Prostate gland (tissue), 2 donors: Measurements from ENCODE around the gene DYNLT1. TPM values are rescaled to one million over a fixed set of nuclear protein-coding genes. Genes with fewer than 3 reads are reported as not detected.

Experiments
- DNase-seq: peaks from one replicate; pipeline ENCODE4 v3.0.0-alpha.2; 2019; ENCODE audit warnings: low spot score
- H3K27ac ChIP-seq, 2 donors: fragments of 200-600 bp; sonication (generic); 2 replicates each; pipeline ENCODE4 v1.5.1; 2017 to 2019
- H3K27me3 ChIP-seq: fragments of 200-600 bp; sonication (generic); replicated peaks from 2 replicates; pipeline ENCODE4 v1.5.1; 2019; ENCODE audit not compliant: insufficient read depth
- H3K36me3 ChIP-seq, 2 donors: fragments of 200-600 bp; sonication (generic); 1 replicate in 1 of 2; 2 replicates in 1 of 2; pipeline versions ENCODE4 v1.5.1 to v1.8.1; 2017 to 2019
- H3K4me1 ChIP-seq: fragments of 200-600 bp; sonication (generic); replicated peaks from 2 replicates; pipeline ENCODE4 v1.5.1; 2019
- H3K4me3 ChIP-seq, 2 donors: fragments of 200-600 bp; sonication (generic); 2 replicates each; pipeline ENCODE4 v1.5.1; 2017 to 2019
- H3K9me3 ChIP-seq: fragments of 200-600 bp; sonication (generic); 2 replicates; pipeline ENCODE4 v1.5.1; 2017
- POLR2A ChIP-seq: fragments of 450-650 bp; IDR thresholded peaks from one replicate; pipeline ENCODE4 v1.6.1; 2016; ENCODE audit warnings: antibody characterized with exemption, mild to moderate bottlenecking
- POLR2AphosphoS5 ChIP-seq: sonication (generic); formaldehyde crosslinking; IDR thresholded peaks from one replicate; pipeline ENCODE4 v1.6.1; 2017; ENCODE audit warnings: antibody characterized with exemption
- WGBS: methylation state at CpG from one replicate; pipeline ENCODE4 v1.1.5; 2018; 5-methylcytosine and 5-hydroxymethylcytosine counted together
- intact Hi-C: fragments of 100-400 bp; cut with DNase I; formaldehyde crosslinking; loops from one replicate; pipeline ENCODE4 v1.14.2; 2022
- total RNA-seq, 2 donors: library from RNA; depleted of rRNA; stranded (reverse); fragments of >200 nt; gene quantifications; one replicate each; pipeline ENCODE4 v1.1.0, GENCODE V29; 2016
- TF ChIP-seq, protein P1 (sequence below), 4 experiments: fragments of 200-600 bp in 2 of 4; fragments of 450-650 bp in 2 of 4; sonication (generic) in 2 of 4; IDR thresholded peaks; 1 replicate in 3 of 4; 2 replicates in 1 of 4; pipeline ENCODE4 v1.5.1; 2016 to 2019; ENCODE audit warnings: antibody characterized with exemption in 4 of 4, mild to moderate bottlenecking in 2 of 4, moderate library complexity in 2 of 4

DYNLT1 gene
- total RNA-seq, 2 donors from 2014 or later: 95.9 to 138 TPM

DNA sequence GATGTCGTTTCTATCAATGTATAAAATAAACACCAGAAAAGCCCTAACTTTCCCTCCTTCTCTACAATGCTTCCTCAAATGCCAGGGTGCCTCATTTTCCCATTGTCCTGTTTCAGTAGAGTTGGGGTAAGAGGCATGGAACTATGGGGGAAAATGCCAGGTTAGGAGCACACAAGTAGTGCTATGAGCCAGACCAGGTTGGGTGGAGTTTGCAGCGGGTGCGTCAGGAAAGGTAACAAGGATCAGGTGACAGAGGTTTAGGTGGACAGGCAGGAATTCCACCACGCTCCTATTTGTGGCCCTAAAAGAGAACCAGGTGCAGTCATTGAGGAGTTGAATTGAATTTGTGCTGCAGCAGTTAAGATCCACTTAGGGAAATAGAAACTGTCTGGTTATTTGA is 41.8 kb upstream of the DYNLT1 start:
- H3K27ac ChIP-seq: peak overlapping the region in 1 of 2 donors; percentile 26
- TF ChIP-seq, protein P1, sequence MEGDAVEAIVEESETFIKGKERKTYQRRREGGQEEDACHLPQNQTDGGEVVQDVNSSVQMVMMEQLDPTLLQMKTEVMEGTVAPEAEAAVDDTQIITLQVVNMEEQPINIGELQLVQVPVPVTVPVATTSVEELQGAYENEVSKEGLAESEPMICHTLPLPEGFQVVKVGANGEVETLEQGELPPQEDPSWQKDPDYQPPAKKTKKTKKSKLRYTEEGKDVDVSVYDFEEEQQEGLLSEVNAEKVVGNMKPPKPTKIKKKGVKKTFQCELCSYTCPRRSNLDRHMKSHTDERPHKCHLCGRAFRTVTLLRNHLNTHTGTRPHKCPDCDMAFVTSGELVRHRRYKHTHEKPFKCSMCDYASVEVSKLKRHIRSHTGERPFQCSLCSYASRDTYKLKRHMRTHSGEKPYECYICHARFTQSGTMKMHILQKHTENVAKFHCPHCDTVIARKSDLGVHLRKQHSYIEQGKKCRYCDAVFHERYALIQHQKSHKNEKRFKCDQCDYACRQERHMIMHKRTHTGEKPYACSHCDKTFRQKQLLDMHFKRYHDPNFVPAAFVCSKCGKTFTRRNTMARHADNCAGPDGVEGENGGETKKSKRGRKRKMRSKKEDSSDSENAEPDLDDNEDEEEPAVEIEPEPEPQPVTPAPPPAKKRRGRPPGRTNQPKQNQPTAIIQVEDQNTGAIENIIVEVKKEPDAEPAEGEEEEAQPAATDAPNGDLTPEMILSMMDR (IDR thresholded peaks at IDR 0.05): no peak
- TF ChIP-seq POLR2AphosphoS5: peak; percentile 14
- no peak for TF ChIP-seq POLR2A
- no peaks in the 10 kb centered on the region for H3K4me1 ChIP-seq
- no peaks in the 10 kb centered on the region for H3K27me3 ChIP-seq
- intact Hi-C loops: loop anchor here (5.0 kb wide), 1 partner anchor 464 kb away; no protein-coding TSS in a partner anchor
- 48% methylated on average over 4 of the region's 4 CpGs for WGBS
- H3K36me3 ChIP-seq: no peaks in the 10 kb centered on the region
- H3K9me3 ChIP-seq: no peaks in the 10 kb centered on the region
- DNase-seq: peak; percentile 47
- no peak overlapping the region for H3K4me3 ChIP-seq

DNA sequence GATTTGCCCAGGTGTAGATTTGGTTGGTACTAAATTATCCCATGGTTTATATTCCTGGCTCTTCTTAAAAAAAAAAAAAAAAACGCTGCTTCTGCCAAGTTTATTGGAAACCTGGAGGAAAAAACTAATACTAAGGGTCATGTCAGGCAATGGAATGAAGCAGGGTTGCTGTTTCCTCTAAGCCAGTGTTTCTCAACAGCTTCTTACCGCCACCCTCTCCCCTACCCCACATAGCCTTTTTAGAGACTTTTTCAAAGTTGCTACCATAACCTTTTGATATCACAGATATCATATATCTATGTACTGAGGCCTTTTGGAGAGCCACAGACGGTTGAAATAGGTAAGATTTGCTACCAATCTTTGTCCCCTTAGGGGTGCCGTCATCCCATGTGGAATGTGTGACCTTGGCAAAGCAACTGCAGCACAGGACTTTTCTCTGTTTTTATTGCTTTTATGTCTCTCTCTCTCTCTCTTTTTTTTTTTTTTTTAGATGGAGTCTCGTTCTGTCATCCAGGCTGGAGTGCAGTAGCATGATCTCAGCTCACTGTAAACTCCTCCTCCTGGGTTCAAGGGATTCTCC is 40.3 kb upstream of the DYNLT1 start:
- Histone ChIP-seq H3K27me3 (no peaks in the 10 kb centered on the region), H3K4me1 (no peaks in the 10 kb centered on the region), H3K4me3 (no peak overlapping the region), H3K36me3 (no peaks in the 10 kb centered on the region), H3K9me3 (no peaks in the 10 kb centered on the region), H3K27ac (peak overlapping the region in 1 of 2 donors; percentile 30)
- WGBS: 27% methylated on average over 5 of the region's 5 CpGs
- peak; percentile 16 for TF ChIP-seq POLR2AphosphoS5
- TF ChIP-seq POLR2A: no peak
- DNase-seq: no peak
- intact Hi-C loops: loop anchor here (5.0 kb wide), 1 partner anchor 463 kb away; no protein-coding TSS in a partner anchor

DNA sequence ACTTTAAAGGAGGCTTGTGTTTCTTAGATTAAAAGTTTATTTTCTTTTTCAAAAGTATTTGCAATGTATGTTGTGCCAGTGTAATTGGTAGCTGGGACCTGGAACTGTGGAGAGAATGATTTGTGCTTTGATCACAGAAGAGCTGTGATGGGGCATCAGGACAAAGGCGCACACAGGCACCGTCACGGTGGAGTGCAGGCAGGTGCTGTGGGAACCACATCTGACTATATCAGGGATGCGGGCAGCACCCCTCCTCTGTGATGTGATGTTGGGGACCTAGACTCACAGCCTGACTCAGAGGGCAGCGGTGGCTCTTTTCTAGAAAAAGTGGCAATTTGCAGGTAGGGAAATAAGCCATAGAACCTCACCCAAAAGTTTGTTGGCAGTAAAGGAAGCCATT is 39.8 kb upstream of the DYNLT1 start:
- H3K27me3 ChIP-seq: no peaks in the 10 kb centered on the region
- H3K27ac ChIP-seq: no peak overlapping the region
- H3K4me1 ChIP-seq: no peaks in the 10 kb centered on the region
- intact Hi-C loops: no loop called here
- TF ChIP-seq, protein P1 (IDR thresholded peaks at IDR 0.05): no peak
- no peak for TF ChIP-seq POLR2AphosphoS5
- no peak for TF ChIP-seq POLR2A
- WGBS: 83% methylated on average over 5 of the region's 5 CpGs
- H3K4me3 ChIP-seq: no peak overlapping the region
- H3K9me3 ChIP-seq: no peaks in the 10 kb centered on the region
- H3K36me3 ChIP-seq: no peaks in the 10 kb centered on the region
- DNase-seq: no peak

DNA sequence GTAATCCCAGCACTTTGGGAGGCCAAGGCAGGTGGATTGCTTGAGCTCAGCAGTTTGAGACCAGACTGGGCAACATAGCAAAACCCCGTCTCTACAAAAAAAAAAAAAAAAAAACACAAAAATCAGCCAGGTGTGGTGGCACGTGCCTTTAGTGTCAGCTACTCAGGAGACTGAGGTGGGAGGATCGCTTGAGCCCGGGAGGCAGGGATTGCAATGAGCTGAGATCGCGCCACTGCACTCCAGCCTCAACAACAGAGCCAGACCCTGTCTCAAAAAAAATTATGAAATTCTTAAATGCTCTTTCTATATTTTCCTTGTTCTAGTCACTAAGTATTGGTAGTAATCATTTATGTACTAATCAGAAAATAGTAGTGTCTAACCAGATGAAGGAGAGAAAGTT is 35.9 kb upstream of the DYNLT1 start:
- Histone ChIP-seq H3K27ac (no peak overlapping the region), H3K4me3 (no peak overlapping the region), H3K4me1 (no peaks in the 10 kb centered on the region), H3K36me3 (no peaks in the 10 kb centered on the region), H3K9me3 (no peaks in the 10 kb centered on the region), H3K27me3 (no peaks in the 10 kb centered on the region)
- intact Hi-C loops: no loop called here
- TF ChIP-seq POLR2A (no peak), POLR2AphosphoS5 (no peak)
- TF ChIP-seq, protein P1 (IDR thresholded peaks at IDR 0.05): no peak
- 93% methylated on average over 6 of the region's 6 CpGs for WGBS
- no peak for DNase-seq

DNA sequence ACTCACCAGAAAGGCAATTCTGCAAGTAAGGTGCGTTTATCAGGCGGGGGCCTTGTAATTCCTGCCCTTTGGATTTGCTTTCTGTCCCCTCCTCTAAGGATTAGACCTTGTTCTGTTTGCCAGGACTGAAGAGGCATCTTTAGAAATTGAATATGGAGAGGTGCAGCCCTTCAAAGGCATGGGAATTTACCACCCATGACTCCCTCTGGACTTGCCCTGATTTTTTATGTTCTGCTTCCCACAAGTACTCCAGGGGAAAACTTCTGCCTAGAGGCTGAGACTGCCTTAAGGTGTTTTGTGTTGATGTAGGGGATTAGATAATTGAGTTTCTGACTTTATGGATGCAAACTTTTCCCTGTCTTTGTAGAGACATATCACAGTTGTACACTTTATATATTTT is 35.5 kb upstream of the DYNLT1 start:
- intact Hi-C loops: no loop called here
- TF ChIP-seq, protein P1 (IDR thresholded peaks at IDR 0.05): no peak
- TF ChIP-seq POLR2AphosphoS5 (no peak), POLR2A (no peak)
- WGBS: 86% methylated on average over 2 of the region's 2 CpGs
- Histone ChIP-seq H3K36me3 (no peaks in the 10 kb centered on the region), H3K27ac (no peak overlapping the region), H3K4me1 (no peaks in the 10 kb centered on the region), H3K4me3 (no peak overlapping the region), H3K9me3 (no peaks in the 10 kb centered on the region), H3K27me3 (no peaks in the 10 kb centered on the region)
- DNase-seq: no peak
